NCI-H1092 treated with DMSO at 0.1 percent for 48 hours (cell line): ENCODE measurements around the gene ATRNL1.
"Not testable (repeated sequence)": the region's sequence is repeated elsewhere in the genome, so short reads cannot be mapped to it uniquely, and the experiment has no call there.

ENCODE experiments used
- DNase-seq: peaks from one replicate; lab custom pipeline; 2025; lab: John Stamatoyannopoulos, UW

Gene ATRNL1

DNA sequence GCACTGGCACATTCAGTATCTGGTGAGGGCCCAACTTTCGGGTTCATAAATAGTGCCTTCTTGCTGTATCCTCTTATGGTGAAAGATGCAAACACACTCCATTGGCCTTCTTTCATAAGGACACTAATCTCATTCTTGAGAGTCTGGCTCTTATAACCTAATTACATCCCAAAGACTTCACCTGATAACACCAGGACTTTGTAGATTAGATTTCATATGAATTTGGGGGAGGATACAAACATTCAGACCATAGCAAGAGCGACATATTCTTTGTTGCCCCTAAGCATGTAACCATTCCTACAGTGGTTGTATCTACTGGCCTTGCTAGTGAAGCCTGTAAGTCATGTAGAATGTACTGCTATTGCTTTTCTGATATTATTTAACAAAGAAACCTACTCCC lies 654.6 kb downstream of the ATRNL1 start:
- DNase-seq, result no peak

DNA sequence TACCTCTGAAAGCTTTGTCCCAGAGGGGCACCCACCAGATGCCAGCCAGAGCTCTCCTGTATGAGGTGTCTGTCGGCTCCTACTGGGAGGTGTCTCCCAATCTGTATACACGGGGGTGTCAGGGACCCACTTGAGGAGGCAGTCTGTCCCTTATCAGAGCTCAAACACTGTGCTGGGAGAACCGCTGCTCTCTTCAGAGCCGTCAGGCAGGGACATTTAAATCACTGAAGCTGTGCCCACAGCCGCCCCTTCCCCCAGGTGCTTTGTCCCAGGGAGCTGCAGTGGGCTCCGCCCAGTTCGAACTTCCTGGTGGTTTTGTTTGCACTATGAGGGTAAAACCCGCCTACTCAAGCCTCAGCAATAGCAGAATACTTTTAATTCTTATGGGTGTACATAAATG lies 665.3 kb downstream of the ATRNL1 start:
- DNase-seq, result not testable (repeated sequence)

DNA sequence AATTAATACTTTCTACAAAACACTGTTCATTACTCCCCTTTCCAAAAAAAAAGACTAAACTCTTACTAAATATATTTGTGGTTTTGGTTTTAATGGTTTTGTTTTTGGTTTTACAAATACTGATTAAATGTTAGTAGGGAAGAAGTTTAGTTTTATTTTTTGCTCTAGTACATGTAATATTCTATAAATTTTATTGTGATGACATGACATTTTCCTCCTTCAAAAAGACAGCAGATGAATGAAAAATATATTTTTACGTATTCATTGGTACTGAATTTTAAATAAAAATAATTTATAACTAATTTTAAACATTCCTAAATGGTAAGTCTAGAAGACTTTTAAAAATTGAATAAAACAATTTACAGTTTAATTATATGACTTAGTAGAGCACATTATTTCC lies 667.0 kb downstream of the ATRNL1 start:
- no peak for DNase-seq

DNA sequence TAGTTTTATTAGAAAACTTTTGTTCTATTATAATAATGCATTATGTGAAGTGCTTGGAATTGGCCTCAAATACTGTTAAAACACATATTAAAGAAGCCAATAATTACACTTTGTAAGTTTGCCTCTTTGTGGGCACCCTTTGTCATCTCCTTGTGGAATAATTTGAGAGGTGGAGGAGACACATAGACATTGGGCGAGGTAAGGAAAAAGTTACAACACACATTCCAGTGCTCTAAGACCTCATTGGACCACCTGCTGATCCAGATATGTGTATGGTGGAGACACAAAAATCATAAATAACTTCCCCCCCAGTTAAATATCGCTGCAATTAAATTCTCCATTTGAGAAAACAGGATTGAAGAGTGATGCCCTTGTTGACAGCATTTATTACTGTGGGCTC lies 668.0 kb downstream of the ATRNL1 start:
- no peak for DNase-seq

DNA sequence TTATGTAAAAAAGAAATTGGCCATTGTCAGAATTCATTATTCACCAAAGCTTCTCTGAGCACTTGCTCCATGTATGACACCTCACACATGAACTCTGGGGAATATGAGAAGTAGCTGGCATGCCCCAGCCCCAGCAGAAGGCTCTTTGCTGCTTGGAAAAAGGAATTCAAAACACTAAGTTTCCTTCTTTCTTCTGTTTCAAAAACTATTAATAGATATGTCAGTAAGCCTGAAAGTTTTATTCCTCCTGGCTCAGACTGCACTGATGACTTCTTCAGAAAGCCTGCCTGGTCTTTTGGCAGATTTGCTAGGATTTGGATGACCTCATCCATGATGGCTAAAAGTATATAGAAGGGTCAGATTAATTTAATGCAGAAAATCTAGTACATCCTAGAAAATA lies 668.9 kb downstream of the ATRNL1 start:
- DNase-seq, result no peak

DNA sequence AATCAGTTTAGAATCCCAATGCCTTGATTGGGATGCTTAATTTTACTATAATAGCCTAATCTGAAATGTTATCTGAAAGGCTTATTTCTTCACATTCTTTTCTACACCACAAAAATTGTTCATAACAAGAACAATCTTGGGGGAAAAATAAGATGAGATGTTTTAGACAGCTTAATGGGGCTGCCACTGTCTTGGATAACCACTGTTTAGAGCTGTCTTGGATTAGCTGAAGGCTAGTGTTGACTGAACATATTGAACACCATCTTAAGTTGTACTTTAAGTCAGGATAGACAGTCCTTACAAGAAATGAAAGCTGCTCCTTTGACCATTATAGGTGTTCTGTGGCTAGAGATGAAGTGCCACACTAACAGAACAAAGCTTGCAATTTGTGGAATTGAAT lies 678.6 kb downstream of the ATRNL1 start:
- DNase-seq, result no peak

DNA sequence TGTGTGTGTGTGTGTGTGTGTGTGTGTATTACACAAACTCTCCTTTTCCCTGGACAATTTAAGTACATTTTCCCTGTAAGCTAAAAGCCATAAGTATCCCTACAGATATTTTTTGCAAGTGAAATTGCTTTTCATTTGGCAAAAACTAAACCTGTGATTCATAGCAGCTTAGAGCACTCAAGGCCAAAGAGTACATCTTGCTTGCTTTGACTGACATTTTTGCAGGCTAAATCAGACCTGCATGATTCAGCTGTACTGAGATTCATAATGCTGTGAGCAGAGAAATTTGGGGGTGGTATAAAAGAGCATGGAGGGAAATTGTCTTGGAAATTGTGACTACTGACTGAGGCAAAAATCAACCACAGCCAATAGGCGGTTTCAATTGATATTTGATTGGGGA lies 679.4 kb downstream of the ATRNL1 start:
- no peak for DNase-seq

DNA sequence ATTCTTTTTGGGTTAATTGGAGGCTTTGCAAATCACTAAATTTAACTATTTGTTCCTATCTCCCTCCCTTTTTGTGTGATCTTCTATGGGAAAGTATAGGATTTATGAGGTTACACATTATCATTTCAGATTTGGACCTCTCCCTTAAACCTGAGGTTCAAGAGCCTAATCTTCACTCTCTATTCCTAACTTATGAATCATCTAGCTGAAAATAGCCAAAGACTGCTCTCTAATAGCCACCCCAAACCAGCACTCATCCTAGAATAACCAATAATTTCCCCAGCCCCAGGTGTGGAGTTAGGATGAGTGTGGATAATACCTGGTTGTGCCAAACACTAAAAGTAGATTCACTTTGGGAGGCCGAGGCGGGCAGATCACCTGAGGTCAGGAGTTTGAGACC lies 680.7 kb downstream of the ATRNL1 start:
- no peak for DNase-seq

DNA sequence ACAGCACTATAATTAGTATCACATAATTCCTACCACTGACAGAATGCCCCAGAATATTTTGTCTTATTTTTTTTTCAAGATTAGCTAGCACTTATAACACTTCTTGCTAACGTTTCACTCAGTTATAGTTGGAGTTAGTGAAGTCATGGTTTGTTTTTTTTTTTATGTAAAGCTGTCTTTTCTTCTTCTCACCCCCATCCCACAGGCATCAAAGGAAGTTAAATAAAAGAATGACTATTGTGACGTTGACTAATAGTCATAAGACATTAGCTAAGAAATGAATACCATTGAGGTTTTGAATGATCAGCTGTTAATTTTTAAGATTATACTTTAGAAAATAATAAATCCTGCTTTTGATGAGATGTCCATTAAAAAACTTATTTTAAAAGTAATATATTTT lies 681.6 kb downstream of the ATRNL1 start:
- DNase-seq, result no peak

DNA sequence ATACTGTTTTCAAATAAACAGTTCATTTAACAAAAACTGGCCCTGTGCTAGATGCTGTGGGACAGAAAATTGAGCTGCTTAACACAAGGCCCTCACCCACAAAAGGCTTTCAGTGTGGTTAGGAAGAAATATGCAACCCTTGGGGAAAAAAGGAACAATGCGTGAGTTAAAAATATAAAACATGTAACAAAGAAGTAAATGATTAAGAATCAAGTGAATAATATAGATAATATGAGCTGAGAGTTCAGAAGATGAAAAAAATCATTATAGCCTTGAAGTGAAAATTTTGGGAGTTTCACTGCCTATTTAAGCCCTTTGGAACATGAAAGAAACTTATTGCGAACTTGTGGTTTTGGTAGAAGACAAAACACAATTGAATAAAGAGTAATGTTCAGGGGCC lies 684.5 kb downstream of the ATRNL1 start:
- DNase-seq, result no peak

DNA sequence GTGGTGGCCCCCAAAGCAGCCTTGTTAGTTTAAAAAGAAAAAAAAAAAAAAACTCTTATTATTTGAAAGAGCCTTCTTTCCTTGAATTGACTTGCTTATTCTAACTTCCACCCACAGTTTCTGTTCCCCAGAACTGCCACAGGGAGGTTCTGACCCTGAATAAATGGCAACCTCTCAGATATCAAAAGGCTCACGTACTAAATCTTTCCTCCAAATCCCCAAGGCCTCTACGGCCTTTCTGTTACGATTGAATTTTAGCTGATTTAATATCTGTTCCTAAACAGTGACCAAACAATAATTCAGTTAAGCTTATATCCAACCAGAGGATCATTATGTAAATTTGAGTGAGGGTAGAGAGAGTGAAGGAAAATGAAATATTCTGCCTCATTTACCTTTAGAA lies 697.1 kb downstream of the ATRNL1 start:
- DNase-seq, result no peak

DNA sequence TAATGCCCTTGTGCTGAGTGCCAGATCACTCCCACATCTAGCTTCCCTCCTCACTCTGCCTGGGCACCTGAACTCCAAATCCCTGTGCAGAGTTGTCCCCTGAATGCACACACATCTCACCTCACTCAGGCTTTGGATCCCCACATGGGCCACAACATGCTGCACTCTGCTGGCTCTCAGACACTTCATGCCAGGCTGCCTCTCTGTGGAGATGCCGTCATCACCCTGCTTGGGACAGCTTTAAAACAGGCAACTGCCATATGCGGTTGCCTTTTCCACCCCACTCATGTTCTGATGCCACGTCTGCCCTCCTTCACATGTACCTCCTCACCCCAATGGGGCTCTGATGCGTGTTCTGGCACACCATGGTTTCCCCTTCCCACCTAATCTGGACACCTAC lies 702.8 kb downstream of the ATRNL1 start:
- no peak for DNase-seq

DNA sequence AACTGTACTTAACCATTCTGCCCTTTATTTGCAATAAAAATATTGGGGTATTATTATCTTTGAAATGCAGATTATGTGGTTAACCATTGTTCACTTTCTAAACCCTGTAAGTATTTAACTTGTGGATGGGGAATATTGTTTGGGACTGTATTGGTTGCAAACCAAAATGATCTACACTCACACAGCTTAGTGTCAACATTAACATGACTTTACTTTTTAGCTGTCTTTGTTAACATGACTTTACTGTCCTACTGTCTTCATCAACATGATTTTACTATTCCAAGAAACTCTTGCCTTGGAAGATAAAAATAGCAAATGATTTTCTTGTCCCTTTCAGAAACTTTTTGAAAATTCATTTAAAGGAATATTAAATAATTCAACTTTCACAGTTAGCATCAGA lies 708.3 kb downstream of the ATRNL1 start:
- no peak for DNase-seq

DNA sequence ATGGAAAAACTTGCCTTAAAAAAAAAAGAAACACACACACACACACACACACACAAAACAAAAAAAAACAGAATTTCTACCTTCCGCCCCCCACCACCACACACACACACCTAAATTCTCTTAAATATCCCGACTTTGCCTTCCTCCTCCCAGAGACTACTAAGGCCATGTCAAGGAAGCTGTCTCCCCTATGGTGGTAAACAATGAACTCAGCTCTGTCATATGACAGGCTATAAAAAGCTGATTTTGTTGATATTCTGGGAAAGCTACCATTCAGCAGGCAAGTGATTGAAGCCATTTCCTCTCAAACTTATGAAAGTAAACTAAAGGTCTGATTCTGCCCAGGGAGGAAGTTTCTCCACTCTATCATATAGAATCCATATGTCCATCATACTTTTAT lies 708.8 kb downstream of the ATRNL1 start:
- DNase-seq, result no peak

DNA sequence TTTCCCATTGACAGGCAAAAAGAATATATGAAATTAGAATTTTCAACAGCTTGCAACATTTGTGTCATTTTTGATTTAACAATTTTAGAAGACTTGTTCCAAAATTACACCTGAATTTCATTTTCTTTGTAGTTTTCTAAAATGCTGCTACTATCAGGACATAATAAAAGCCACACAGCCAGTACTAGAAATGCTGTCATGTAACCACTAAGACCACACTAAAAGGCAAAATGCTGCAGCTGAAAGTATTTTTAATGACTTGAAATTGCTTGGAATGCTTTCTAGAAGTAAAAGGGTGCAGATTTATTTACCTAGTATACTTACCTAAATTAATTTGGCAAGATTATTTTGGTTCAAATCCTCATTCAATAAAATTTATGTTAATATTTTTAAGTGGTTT lies 709.7 kb downstream of the ATRNL1 start:
- no peak for DNase-seq

DNA sequence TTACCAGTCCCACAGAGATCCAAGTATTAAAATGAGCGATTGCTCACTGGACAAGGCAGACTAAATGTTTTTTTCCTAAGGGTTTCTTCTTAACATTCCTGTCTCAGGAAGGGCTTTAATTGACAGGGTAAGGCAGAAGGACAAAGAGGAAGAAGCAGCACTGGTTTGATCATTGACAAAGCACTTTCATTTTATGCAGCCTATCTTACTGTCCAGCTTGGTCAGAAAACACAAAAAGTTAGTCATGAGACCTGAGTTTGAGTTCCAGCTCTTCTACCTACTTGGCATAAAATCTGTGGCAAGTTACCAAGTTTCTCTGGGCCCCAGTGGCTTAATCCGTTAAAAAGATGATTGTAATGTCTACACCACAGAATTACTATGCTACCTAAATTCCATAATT lies 721.4 kb downstream of the ATRNL1 start:
- no peak for DNase-seq

DNA sequence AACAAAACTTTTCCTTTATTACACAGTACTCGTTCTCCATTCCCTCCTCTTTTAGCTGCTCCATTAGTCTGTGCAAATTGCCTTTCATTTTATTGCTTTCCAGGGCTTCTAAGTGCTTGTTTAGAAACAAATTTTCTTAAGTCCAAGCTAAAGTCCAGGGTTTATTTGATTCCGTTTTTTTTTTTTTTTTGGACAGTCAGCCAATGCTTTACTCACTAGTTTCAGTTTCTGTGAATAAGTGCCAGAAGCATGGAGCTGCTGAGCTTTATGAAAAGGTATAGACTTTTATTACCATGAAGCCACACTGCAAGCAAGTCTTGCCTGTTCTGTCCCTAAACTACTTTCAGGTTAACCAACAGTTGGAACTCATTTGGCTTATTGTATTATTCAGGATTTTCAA lies 724.8 kb downstream of the ATRNL1 start:
- DNase-seq, result no peak

DNA sequence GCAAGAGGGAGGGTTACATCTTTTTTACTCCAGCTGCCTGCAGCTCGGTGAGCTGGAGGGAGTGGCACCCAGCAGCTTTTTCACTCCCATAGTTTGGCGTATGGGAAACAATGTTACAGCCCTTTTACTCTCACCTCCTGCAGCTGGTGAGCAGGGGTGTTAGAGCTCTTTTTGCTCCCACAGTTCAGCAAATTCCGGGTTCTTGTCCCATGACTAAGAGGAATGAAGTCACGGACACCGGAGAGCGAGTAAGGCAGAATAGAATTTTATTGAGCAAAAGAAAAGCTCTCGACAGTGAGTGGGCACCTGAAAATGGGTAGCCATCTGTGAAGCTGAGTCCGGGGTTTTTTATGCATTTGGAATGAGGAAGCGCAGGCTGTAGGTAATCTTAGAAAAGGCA lies 733.2 kb downstream of the ATRNL1 start:
- DNase-seq, result no peak

DNA sequence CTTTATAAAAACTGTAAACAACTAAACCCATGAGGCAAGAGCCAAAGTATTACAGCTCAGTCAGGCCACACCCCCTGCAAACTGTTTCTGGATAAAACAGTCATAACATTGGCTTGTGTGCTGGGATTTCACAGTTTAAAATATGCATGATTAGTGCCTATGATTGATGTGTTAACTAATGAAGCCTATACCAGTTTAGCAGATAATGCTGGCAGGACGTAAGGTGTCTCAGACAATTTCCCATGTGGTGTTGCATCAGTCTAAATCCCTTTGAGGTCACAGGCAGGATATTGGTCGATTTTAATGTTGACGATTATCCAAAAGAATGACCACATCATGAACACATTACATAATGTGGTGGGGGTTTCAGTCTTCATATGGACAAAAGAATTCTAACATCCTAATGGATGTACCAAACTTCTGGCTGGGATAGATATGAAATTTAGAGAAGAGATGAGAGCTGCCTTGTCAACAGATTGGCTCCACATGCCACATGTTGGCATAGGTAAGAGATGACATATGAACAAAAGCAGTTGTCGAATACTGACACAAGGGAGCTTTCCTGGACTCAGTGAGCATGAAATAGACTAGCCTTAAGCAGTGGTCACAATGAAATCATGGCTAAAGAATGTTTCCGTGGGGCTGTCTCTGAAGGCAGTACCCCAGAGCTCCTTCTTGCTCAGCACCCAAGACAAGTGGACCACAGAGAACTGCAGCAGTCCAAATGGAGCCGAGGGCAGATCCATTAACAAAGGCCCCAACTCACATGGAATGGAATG lies 734.3 kb downstream of the ATRNL1 start:
- DNase-seq, result no peak

DNA sequence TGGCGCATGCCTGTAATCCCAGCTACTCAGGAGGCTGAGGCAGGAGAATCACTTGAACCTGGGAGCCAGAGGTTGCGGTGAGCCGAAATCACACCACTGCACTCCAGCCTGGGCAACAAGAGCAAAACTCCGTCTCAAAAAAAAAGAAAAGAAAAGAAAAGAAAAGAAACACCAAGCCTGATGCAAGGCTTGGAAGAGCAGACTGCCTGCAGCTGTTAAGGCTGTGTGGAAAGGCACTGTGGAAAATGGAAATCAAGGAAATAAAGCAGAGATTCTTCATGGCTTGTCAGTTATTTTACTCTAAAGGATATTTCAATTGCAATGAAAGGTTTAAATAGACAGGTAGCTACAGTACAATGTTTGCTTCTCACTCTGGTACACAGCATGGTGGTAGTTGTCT lies 735.0 kb downstream of the ATRNL1 start:
- DNase-seq, result not testable (repeated sequence)

DNA sequence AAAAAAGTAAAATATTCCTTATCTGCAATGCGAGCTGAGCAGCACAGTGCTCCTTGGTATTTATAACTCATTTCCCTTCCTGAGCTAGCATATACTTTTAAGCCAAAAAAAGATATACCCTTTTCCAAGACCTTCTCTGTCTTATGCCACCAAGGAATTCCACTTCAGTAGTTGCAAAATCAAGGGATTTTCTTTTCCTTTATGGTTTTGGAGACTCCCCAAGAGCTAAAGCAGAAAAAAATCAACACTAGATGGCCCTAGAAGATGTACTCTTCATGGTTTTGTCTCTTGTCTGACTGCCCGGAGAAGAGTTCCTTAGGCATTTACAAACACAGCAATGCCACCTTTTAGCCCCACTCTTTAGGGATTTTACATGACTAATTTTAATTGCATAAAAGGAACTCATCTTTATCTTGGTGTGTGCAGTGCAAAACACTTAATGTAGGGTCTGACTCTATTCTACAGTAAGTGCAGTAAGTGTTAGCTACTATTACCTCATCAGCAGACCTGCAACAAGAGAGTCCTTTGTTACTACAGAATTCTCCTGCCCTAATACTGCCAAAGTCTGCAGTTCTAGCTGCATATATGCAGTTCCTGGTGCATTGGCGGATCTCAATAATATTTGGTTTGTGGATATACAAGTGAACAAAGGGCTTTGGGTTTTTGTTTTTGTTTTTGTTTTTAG lies 736.5 kb downstream of the ATRNL1 start:
- DNase-seq, result no peak

DNA sequence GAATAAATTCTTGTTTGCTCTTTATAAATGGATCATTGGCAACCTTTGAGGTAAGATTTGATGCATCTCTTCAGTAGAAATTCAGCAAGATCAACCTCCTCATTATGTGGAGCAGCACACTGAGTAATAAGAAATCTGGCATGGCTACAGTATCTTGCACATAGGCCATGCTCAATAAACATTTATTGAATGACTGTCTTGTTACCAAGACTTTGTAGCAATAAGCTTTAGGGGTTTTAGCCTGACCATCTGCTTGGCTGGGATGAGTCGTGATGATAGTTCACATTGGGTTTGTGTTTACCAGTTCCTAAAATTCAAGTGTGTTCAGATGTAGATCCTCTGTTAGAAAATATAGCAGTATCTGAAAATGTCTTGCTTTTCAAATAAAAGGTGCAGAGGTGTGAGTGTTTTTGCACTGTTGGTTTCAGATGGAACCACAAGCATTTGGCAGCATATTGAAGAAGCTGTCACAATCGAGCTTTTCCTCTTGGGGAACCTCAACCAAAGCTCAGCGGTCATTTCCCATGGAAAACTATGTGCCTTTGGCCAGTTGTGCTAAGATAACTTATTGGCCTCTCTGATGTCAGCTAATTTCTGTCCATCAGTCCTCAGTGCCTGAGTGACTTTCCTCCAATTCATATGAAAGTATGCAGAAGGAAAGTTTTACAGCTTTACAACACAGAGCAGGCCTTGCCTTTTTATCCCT lies 737.3 kb downstream of the ATRNL1 start:
- no peak for DNase-seq

DNA sequence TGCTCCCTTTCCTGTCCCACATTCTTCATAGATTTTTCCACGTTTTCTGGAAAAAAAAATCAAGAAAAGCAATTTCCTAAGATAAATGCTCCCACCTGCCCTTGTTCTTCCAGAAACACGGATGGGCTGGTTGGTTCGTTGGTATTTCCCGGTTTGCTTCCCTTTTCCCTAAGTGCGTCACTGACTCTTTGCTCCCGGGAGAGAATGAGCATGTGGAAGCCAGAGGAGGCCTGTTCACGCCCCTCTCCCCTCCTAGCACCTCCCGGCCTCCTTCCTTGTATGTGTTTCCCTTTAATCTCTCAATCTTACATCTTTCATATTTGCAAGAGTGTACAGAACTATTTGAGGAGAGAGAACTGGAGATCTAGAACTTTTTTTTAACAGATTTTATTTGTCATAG lies 737.9 kb downstream of the ATRNL1 start:
- DNase-seq, result no peak
